Activated CD8-positive, alpha-beta memory T cell treated with anti-CD3 and anti-CD28 coated beads, Interleukin-2, amount 50 U/mL, for 24 hours (primary cell): ENCODE data around the gene HSPBP1.

ENCODE experiments used
- DNase-seq: peaks from one replicate; pipeline ENCODE4 v3.0.0-alpha.2; 2020; ENCODE audit errors: extremely low read depth

HSPBP1 gene

GRCh38 chr19:55216461-55217198 is 63.3 kb downstream of the HSPBP1 start:
- no peak for DNase-seq

DNA sequence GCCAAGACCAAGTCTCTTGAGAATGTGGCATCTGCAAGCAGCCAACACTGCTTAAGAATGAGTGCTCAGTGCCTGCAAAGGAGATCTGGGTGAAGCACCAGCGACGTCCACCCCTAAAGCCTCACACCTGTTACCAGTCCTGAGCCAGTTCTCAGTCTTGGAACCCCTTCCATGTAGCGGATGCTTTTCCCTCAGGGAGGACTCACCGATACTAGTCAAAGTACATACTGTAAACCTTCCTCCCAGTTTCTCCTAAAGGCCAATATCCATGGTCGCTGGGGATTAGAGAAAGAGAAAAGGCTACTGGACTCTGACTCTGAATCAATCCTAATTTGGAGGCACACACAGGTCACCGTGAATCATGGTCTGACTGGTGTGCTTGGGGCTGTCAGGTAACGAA is 66.4 kb downstream of the HSPBP1 start:
- DNase-seq, result no peak

GRCh38 chr19:55212447-55212846 is 67.5 kb downstream of the HSPBP1 start:
- no peak for DNase-seq
